Spleen (tissue), 11 donors: ENCODE measurements around the gene NOXA1. TPM values are rescaled to one million over a fixed set of nuclear protein-coding genes. Genes with fewer than 3 reads are reported as not detected.

Experiments used
- DNase-seq: peaks from one replicate; pipeline ENCODE4 v3.0.0-alpha.2; 2020
- H3K27ac ChIP-seq, 8 donors: fragments of 200-600 bp; sonication (generic) in 7 of 8; 1 replicate in 4 of 8; 2 replicates in 4 of 8; pipeline versions ENCODE4 v1.5.0 to v1.8.0; 2016 to 2021; ENCODE audit warnings: inconsistent platforms in 4 of 8, mild to moderate bottlenecking in 4 of 8, moderate library complexity in 1 of 8
- H3K27me3 ChIP-seq, 7 donors: fragments of 200-600 bp; sonication (generic) in 6 of 7; replicated peaks in 1 of 7; 1 replicate in 4 of 7; 2 replicates in 3 of 7; pipeline versions ENCODE4 v1.5.0 to v1.8.0; 2016 to 2021; ENCODE audit warnings: inconsistent platforms in 3 of 7, mild to moderate bottlenecking in 1 of 7
- H3K36me3 ChIP-seq, 6 donors: fragments of 200-600 bp; sonication (generic) in 5 of 6; 1 replicate in 4 of 6; 2 replicates in 2 of 6; pipeline versions ENCODE4 v1.5.0 to v1.8.0; 2016 to 2021; ENCODE audit warnings: inconsistent platforms in 2 of 6
- H3K4me1 ChIP-seq, 6 donors: fragments of 200-600 bp; sonication (generic) in 5 of 6; 1 replicate in 3 of 6; 2 replicates in 3 of 6; pipeline versions ENCODE4 v1.5.0 to v1.8.0; 2016 to 2021; ENCODE audit warnings: inconsistent platforms in 3 of 6
- H3K4me3 ChIP-seq, 8 donors: fragments of 200-600 bp; sonication (generic) in 7 of 8; 1 replicate in 4 of 8; 2 replicates in 4 of 8; pipeline versions ENCODE4 v1.5.0 to v1.8.0; 2016 to 2021; ENCODE audit warnings: inconsistent platforms in 4 of 8, mild to moderate bottlenecking in 4 of 8, moderate library complexity in 2 of 8
- H3K9me3 ChIP-seq, 8 donors: fragments of 200-600 bp; sonication (generic) in 7 of 8; 1 replicate in 4 of 8; 2 replicates in 4 of 8; pipeline versions ENCODE4 v1.5.0 to v1.8.0; 2016 to 2021; ENCODE audit warnings: inconsistent platforms in 4 of 8
- POLR2A ChIP-seq, 3 donors: fragments of 450-650 bp; IDR thresholded peaks; one replicate each; pipeline ENCODE4 v1.5.1; 2017; ENCODE audit warnings: antibody characterized with exemption in 3 of 3, mild to moderate bottlenecking in 1 of 3
- POLR2AphosphoS5 ChIP-seq, 3 donors: sonication (generic); formaldehyde crosslinking; IDR thresholded peaks; one replicate each; pipeline ENCODE4 v1.5.1; 2017; ENCODE audit warnings: antibody characterized with exemption in 3 of 3
- WGBS, 5 donors: extraction: QIAGEN DNeasy Blood & Tissue Kit in 3 of 5; methylation state at CpG; one replicate each; pipeline versions ENCODE4 v1.1.5 to v1.1.7; 2013 to 2018; 5-methylcytosine and 5-hydroxymethylcytosine counted together
- intact Hi-C: fragments of 100-400 bp; cut with DNase I; formaldehyde crosslinking; loops from one replicate; pipeline ENCODE4 v1.15.0; 2023; ENCODE audit warnings: low total_unique reads
- polyA plus RNA-seq, 3 donors: library from polyadenylated mRNA; stranded (reverse); fragments of 200-250 nt; gene quantifications; one replicate each; pipeline ENCODE4 v1.2.1, GENCODE V29; 2013
- total RNA-seq, 7 donors: library from RNA; depleted of rRNA in 3 of 7; stranded (reverse); fragments of >200 nt in 3 of 7; fragmentation: NEBNext Ultra II Directional in 4 of 7; extraction: Animal tissue kit (Norgen Biotek cat#: 25700) in 4 of 7; gene quantifications; one replicate each; pipeline versions ENCODE4 v1.1.0 to v1.2.1, GENCODE V29; 2016 to 2021
- TF ChIP-seq, protein P1 (sequence below), 11 experiments: fragments of 200-600 bp in 7 of 11; fragments of 450-650 bp in 4 of 11; sonication (generic) in 4 of 11; IDR thresholded peaks in 8 of 11; conservative IDR thresholded peaks in 3 of 11; 1 replicate in 7 of 11; 2 replicates in 4 of 11; pipeline versions ENCODE4 v1.4.0 to v1.8.0; 2016 to 2021; ENCODE audit warnings: antibody characterized with exemption in 11 of 11, inconsistent platforms in 4 of 11, mild to moderate bottlenecking in 1 of 11
- donor health status: healthy with polysubstance abuse.
- donor health status: DM: no; HTN: no; CAD: no; lungs with moderate emphysema.
- donor health status: DM: no; HTN: no; CAD: no.
- donor health status: Bipolar disorder and iron deficiency.
- donor health status: healthy.
- donor health status: DM: no; HTN: no; CAD: no.
- donor health status: DM: yes; HTN: yes; CAD: no.

The NOXA1 gene
- total and polyA plus RNA-seq, 10 donors = 1.9 to 15.0 (median 5.9) TPM

DNA sequence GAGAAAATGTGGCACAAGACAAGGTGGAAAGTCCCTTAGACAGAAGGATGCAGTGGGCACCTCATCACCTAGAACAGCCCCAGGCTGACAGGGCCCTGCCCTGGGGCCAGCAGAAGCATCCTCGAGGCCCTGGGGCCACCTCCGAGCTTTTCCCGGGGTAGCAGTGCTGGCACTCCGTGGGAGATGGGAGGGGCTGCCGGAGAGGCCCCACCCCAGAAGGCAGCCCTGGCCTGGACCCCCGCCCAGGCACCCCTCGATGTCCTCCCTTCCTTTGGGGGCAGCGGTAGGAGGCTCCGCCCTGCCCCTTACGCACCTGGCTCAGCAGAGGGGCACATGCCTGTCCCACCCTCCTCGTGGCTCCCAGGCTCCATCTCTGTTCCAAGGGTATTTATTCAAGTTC is 53.7 kb downstream of the NOXA1 start:
- 91 to 95% (median 94%) methylated on average over 6 to 11 of the region's 11 CpGs for WGBS, 5 donors
- peak; percentile 44 for DNase-seq

DNA sequence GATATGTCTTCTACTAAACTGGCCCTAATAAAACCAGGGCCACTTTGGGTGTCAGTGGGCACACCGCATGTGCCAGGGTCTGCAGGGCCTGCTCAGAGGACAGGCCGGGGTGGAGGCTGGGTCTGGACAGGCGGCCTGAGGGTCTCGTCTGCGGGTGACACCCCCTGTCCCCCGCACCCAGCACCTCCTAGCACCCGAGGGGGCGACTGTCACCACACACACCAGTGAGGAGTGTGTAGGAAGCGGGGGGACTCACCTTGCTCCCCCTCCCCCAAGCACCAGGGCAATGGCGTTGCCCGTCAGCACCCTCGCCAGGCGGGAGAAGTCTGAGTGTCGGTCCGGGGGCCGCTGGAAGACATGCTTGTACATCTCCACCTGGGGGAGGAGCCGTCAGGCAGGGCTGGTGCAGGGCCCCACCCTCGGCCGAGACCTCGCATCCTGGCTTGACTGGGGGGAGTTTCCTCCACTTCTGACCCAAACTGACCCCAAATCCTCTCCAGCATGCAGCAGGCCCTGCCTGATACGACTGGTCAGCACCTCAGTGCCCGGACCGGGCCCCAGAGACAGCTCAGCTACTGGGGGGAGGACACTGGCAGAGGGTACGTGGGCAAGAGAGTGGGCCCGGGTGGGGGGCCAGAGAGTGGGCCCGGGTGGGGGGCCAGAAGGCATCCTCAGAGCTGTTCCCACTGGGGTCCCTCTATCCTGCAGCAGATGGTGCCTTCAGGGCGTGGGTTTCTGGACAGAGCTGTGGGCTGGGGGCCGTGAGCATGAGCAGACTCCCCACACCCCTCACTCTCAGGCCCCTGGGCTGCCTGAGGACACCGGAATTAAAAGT is 54.8 kb downstream of the NOXA1 start:
- TF ChIP-seq POLR2AphosphoS5 (IDR thresholded peaks at IDR 0.05) = peak in 1 of 3 donors; percentile 34
- TF ChIP-seq POLR2A (IDR thresholded peaks at IDR 0.05) = no peak
- TF ChIP-seq, protein P1, sequence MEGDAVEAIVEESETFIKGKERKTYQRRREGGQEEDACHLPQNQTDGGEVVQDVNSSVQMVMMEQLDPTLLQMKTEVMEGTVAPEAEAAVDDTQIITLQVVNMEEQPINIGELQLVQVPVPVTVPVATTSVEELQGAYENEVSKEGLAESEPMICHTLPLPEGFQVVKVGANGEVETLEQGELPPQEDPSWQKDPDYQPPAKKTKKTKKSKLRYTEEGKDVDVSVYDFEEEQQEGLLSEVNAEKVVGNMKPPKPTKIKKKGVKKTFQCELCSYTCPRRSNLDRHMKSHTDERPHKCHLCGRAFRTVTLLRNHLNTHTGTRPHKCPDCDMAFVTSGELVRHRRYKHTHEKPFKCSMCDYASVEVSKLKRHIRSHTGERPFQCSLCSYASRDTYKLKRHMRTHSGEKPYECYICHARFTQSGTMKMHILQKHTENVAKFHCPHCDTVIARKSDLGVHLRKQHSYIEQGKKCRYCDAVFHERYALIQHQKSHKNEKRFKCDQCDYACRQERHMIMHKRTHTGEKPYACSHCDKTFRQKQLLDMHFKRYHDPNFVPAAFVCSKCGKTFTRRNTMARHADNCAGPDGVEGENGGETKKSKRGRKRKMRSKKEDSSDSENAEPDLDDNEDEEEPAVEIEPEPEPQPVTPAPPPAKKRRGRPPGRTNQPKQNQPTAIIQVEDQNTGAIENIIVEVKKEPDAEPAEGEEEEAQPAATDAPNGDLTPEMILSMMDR (IDR thresholded peaks at IDR 0.05 in 8 of 11, conservative IDR thresholded peaks at IDR 0.05 in 3 of 11) = no peak
- peaks cover 0 to 52% (median 20%) of the 10 kb centered on the region in 6 donors for H3K4me1 ChIP-seq
- peaks cover 0 to 33% (median 27%) of the 10 kb centered on the region in 8 donors for H3K9me3 ChIP-seq
- H3K4me3 ChIP-seq = no peak overlapping the region
- no peaks in the 10 kb centered on the region for H3K27me3 ChIP-seq
- H3K36me3 ChIP-seq = peaks cover 0 to 3% (median 0%) of the 10 kb centered on the region in 6 donors
- intact Hi-C loops = no loop called here
- WGBS, 5 donors = 77 to 90% (median 87%) methylated on average over 19 to 29 of the region's 29 CpGs
- DNase-seq = peak; percentile 69
- peak overlapping the region in 4 of 8 donors; percentile 60 to 72 (median 66) for H3K27ac ChIP-seq

More for the DNA sequence above, 53.7 kb downstream of the NOXA1 start:
- Histone ChIP-seq H3K4me3 (no peak overlapping the region), H3K9me3 (peaks cover 0 to 36% (median 27%) of the 10 kb centered on the region in 8 donors), H3K27ac (no peak overlapping the region), H3K36me3 (peaks cover 0 to 3% (median 0%) of the 10 kb centered on the region in 6 donors), H3K4me1 (peaks cover 0 to 43% (median 13%) of the 10 kb centered on the region in 6 donors), H3K27me3 (no peaks in the 10 kb centered on the region)
- TF ChIP-seq, protein P1 (IDR thresholded peaks at IDR 0.05 in 8 of 11, conservative IDR thresholded peaks at IDR 0.05 in 3 of 11) = no peak
- no peak for TF ChIP-seq POLR2A (IDR thresholded peaks at IDR 0.05)
- no peak for TF ChIP-seq POLR2AphosphoS5 (IDR thresholded peaks at IDR 0.05)
- intact Hi-C loops = no loop called here

DNA sequence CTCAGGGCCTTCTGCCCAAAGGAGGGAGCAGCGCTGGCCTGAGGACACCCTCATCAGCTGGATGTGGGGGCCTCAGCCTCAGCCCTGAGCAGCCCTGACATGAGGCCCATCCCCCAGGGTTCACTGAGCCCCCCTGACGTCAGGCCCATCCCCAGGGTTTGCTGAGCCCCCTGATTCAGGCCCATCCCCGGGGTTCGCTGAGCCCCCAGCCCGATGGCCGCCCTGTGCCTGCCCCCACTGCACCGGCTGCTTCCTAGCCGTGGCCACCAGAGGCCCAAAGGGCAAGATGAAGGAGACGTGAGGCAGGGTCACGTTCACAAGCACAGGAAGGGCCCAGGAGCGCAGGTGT is 55.4 kb downstream of the NOXA1 start:
- no peak overlapping the region for H3K4me3 ChIP-seq
- WGBS, 5 donors = 83 to 92% (median 89%) methylated on average over 9 to 11 of the region's 11 CpGs
- intact Hi-C loops = no loop called here
- H3K27ac ChIP-seq = peak overlapping the region in 5 of 8 donors; percentile 51 to 72 (median 62)
- peaks cover 0 to 52% (median 20%) of the 10 kb centered on the region in 6 donors for H3K4me1 ChIP-seq
- TF ChIP-seq, protein P1 (IDR thresholded peaks at IDR 0.05 in 8 of 11, conservative IDR thresholded peaks at IDR 0.05 in 3 of 11) = no peak
- TF ChIP-seq POLR2A (IDR thresholded peaks at IDR 0.05) (no peak), POLR2AphosphoS5 (IDR thresholded peaks at IDR 0.05) (no peak)
- H3K27me3 ChIP-seq = no peaks in the 10 kb centered on the region
- no peak for DNase-seq
- H3K9me3 ChIP-seq = peaks cover 0 to 32% (median 27%) of the 10 kb centered on the region in 8 donors
- peaks cover 0 to 3% (median 0%) of the 10 kb centered on the region in 6 donors for H3K36me3 ChIP-seq
